DND-41 (cell line): ENCODE results near the gene WNT5B.

ENCODE experiments used
- ATAC-seq: fragments of 200-7000 bp; cut with Tn5 transposase; 3 replicates; pipeline ENCODE4 v1.9.1; 2021; ENCODE audit warnings: low read depth; ENCODE audit not compliant: insufficient read depth
- DNase-seq: peaks from one replicate; pipeline ENCODE4 v3.0.0-alpha.2; 2020
- H2AFZ ChIP-seq: 2 replicates; pipeline ENCODE4 v1.6.0; 2012; ENCODE audit warnings: low read depth, low read length
- H3K27ac ChIP-seq: 2 replicates; pipeline ENCODE4 v1.5.1; 2012; ENCODE audit warnings: low read length, inconsistent platforms
- H3K27me3 ChIP-seq: fragments of 200-600 bp; sonication (generic); 2 replicates; pipeline ENCODE4 v1.6.0; 2012; ENCODE audit warnings: low read length, mild to moderate bottlenecking, inconsistent platforms; ENCODE audit not compliant: insufficient read depth, poor library complexity
- H3K36me3 ChIP-seq: 2 replicates; pipeline ENCODE4 v1.5.1; 2012; ENCODE audit warnings: low read length, inconsistent platforms; ENCODE audit not compliant: insufficient read depth
- H3K4me1 ChIP-seq: 2 replicates; pipeline ENCODE4 v1.5.1; 2012; ENCODE audit warnings: mild to moderate bottlenecking, low read length; ENCODE audit not compliant: insufficient read depth
- H3K4me2 ChIP-seq: 2 replicates; pipeline ENCODE4 v1.6.0; 2012; ENCODE audit warnings: mild to moderate bottlenecking, moderate library complexity, low read length, inconsistent platforms; ENCODE audit not compliant: insufficient read depth
- H3K4me3 ChIP-seq, 2 experiments: fragments of 200-600 bp in 1 of 2; shearing (Covaris generic) in 1 of 2; 2 replicates each; pipeline ENCODE4 v1.5.1; 2012 to 2016; ENCODE audit warnings: inconsistent platforms in 2 of 2, low read length in 2 of 2, mild to moderate bottlenecking in 2 of 2, low read depth in 1 of 2, moderate library complexity in 1 of 2
- H3K79me2 ChIP-seq: 2 replicates; pipeline ENCODE4 v1.6.0; 2012; ENCODE audit warnings: low read length, inconsistent platforms; ENCODE audit not compliant: insufficient read depth
- H3K9ac ChIP-seq: 2 replicates; pipeline ENCODE4 v1.6.0; 2012; ENCODE audit warnings: low read depth, mild to moderate bottlenecking, inconsistent platforms, low read length, moderate library complexity
- H3K9me3 ChIP-seq: 2 replicates; pipeline ENCODE4 v1.5.1; 2012; ENCODE audit warnings: low read length, moderate library complexity, mild to moderate bottlenecking, inconsistent platforms; ENCODE audit not compliant: insufficient read depth, severe bottlenecking
- H4K20me1 ChIP-seq: 2 replicates; pipeline ENCODE4 v1.6.0; 2012; ENCODE audit warnings: low read length; ENCODE audit not compliant: insufficient read depth
- CTCF ChIP-seq: IDR thresholded peaks from 2 replicates; pipeline ENCODE4 v1.5.1; 2012; ENCODE audit warnings: borderline replicate concordance, low read length, moderate library complexity, mild to moderate bottlenecking; ENCODE audit not compliant: poor library complexity, severe bottlenecking; ENCODE audit errors: extremely low read depth
- EZH2 ChIP-seq: IDR thresholded peaks from 3 replicates; pipeline ENCODE4 v1.6.1; 2012; ENCODE audit warnings: borderline replicate concordance, low read depth, mild to moderate bottlenecking, moderate library complexity, low read length, inconsistent platforms; ENCODE audit not compliant: severe bottlenecking

The WNT5B gene

GRCh38 chr12:1610072-1610643, 18.9 kb upstream of the WNT5B start:
- Histone ChIP-seq H4K20me1 (no peaks in the 10 kb centered on the region), H3K9me3 (no peaks in the 10 kb centered on the region), H3K4me3 (no peak overlapping the region), H3K27ac (no peak overlapping the region), H3K9ac (no peak overlapping the region), H3K4me1 (peaks cover 9% of the 10 kb centered on the region), H3K79me2 (no peaks in the 10 kb centered on the region), H3K36me3 (no peaks in the 10 kb centered on the region), H2AFZ (no peak overlapping the region), H3K4me2 (no peak overlapping the region), H3K27me3 (no peaks in the 10 kb centered on the region)
- DNase-seq (no peak), ATAC-seq (no peak)
- no peak for TF ChIP-seq CTCF
- no peak for TF ChIP-seq EZH2

DNA sequence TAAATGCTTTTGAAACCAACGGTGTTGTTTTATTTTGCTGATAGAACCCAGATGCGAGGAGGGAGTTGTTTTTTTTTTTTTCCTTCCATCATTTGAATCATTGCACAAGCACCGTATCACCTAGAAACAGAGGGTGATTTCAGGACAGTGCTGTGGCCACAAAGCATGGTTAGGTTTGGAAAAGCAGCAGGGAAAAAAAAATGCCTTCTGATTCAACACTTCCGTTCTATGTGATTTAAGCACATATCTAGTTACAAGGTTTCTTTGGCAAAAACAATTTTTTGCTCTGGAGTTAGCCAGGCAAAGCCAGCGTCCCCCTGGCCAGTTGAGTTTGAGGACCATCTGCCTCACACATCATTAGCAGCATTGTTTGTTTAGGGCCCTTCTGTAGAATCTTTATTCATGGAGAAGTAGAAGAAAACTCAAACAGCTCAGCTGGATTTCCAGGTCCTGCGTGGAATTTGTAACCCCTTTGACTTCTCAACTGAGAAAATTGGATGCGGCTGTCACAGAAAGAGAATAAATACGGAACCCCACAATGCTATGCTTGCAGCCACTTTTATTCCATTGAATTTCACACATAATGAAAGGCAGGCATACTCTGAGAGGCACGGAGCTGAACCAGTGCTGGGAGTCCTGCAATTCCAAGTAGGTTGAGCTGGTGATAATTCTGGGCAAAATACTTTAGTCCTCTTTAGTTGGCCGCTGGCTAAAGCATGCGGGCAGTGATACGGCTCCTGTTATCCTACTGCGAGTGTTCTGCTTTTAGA, 17.0 kb upstream of the WNT5B start:
- Histone ChIP-seq H3K27me3 (peaks cover 8% of the 10 kb centered on the region), H3K36me3 (no peaks in the 10 kb centered on the region), H3K9me3 (no peaks in the 10 kb centered on the region), H3K4me3 (no peak overlapping the region), H4K20me1 (no peaks in the 10 kb centered on the region), H3K79me2 (no peaks in the 10 kb centered on the region), H3K27ac (no peak overlapping the region), H3K4me1 (peaks cover 9% of the 10 kb centered on the region), H3K9ac (no peak overlapping the region), H2AFZ (no peak overlapping the region), H3K4me2 (no peak overlapping the region)
- ATAC-seq: no peak
- TF ChIP-seq EZH2 (no peak), CTCF (no peak)
- no peak for DNase-seq

- TF ChIP-seq CTCF (no peak), EZH2 (no peak)
- Histone ChIP-seq H3K4me2 (no peak overlapping the region), H3K4me1 (no peaks in the 10 kb centered on the region), H3K4me3 (no peak overlapping the region), H4K20me1 (no peaks in the 10 kb centered on the region), H3K27me3 (peaks cover 8% of the 10 kb centered on the region), H2AFZ (no peak overlapping the region), H3K36me3 (no peaks in the 10 kb centered on the region), H3K27ac (no peak overlapping the region), H3K9ac (no peak overlapping the region), H3K9me3 (no peaks in the 10 kb centered on the region), H3K79me2 (no peaks in the 10 kb centered on the region)
- DNase-seq (no peak), ATAC-seq (no peak)
Measured at GRCh38 chr12:1613860-1614259, 15.2 kb upstream of the WNT5B start.
